GM12865 (cell line): Measurements from ENCODE around the gene ABHD11.
"Not testable (repeated sequence)": the region's sequence is repeated elsewhere in the genome, so short reads cannot be mapped to it uniquely, and the experiment has no call there.

Experiments used
- DNase-seq: peaks from one replicate; pipeline ENCODE4 v3.0.0; 2010; ENCODE audit warnings: low read depth
- H3K4me3 ChIP-seq: 2 replicates; pipeline ENCODE4 v1.5.1; 2011; ENCODE audit warnings: mild to moderate bottlenecking, low read depth, low read length, control low read depth
- TF ChIP-seq, protein P1 (sequence below): IDR thresholded peaks from 2 replicates; pipeline ENCODE4 v1.5.1; 2011; ENCODE audit warnings: low read length, control low read depth, low read depth, inconsistent platforms; ENCODE audit not compliant: insufficient read depth; ENCODE audit errors: missing control alignments

ABHD11 gene

DNA sequence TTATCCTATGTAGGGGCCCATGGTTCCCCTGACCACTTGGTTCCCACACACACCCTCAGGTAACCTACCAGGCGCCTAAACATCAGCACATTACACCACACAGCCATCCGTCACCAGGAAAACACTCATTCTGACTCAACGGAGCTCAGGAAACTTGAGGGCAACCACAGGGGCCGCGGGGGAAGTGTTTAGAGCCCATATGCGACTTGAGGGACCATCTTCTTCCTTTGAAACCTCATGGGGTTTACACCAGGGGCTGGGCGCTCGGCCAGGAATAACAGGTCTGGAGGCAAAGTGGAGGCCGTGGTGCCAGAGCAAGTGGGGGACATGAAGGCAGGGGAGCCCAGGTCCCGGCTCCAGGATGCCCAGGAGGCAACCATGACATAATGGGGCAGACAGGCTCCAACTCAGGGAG, 20.6 kb downstream of the ABHD11 start:
- H3K4me3 ChIP-seq: peak overlapping the region; percentile 75; the same call in 1 of the 2 replicates
- peak; percentile 57 for DNase-seq
- TF ChIP-seq, protein P1, sequence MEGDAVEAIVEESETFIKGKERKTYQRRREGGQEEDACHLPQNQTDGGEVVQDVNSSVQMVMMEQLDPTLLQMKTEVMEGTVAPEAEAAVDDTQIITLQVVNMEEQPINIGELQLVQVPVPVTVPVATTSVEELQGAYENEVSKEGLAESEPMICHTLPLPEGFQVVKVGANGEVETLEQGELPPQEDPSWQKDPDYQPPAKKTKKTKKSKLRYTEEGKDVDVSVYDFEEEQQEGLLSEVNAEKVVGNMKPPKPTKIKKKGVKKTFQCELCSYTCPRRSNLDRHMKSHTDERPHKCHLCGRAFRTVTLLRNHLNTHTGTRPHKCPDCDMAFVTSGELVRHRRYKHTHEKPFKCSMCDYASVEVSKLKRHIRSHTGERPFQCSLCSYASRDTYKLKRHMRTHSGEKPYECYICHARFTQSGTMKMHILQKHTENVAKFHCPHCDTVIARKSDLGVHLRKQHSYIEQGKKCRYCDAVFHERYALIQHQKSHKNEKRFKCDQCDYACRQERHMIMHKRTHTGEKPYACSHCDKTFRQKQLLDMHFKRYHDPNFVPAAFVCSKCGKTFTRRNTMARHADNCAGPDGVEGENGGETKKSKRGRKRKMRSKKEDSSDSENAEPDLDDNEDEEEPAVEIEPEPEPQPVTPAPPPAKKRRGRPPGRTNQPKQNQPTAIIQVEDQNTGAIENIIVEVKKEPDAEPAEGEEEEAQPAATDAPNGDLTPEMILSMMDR: no peak

DNA sequence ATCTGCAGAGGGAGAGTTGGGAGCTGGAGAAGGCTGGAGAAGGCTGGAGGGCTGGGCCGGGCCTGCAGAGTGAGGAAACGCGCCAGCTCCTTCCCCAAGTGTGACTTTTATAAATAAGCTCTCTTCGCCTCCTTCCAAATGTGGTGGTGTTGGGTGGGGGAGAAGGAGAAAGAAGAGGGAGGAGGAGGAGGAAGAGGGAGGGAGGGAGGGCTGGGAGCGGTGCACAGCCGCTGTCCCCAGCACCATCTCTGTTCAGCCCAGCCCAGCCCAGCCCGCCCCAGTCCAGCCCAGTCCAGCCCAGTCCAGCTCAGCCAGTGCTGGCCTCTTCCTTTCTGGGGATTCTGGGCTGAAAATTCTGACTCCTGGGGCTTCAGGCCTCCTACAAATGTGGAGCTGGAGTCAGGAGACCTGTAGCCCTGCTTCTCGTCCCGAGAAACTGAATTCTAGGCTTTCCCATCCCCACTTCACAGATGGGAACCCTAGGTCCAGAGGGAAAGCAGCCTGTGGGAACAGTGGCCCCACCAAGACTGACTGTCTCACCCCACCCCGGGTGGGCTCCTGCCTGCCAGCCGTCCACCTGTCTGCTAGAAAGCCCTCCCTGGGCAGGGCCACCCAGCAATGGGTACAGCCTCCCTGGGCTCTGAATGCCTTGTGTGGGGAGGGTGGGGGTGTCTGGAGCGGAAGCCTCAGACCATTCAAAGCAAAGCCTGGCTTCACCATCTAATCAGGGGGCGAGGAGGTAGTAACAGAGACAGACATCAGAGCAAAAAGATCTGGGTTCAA, 21.4 kb downstream of the ABHD11 start:
- TF ChIP-seq, protein P1: no peak
- no peak for DNase-seq
- no peak overlapping the region for H3K4me3 ChIP-seq

DNA sequence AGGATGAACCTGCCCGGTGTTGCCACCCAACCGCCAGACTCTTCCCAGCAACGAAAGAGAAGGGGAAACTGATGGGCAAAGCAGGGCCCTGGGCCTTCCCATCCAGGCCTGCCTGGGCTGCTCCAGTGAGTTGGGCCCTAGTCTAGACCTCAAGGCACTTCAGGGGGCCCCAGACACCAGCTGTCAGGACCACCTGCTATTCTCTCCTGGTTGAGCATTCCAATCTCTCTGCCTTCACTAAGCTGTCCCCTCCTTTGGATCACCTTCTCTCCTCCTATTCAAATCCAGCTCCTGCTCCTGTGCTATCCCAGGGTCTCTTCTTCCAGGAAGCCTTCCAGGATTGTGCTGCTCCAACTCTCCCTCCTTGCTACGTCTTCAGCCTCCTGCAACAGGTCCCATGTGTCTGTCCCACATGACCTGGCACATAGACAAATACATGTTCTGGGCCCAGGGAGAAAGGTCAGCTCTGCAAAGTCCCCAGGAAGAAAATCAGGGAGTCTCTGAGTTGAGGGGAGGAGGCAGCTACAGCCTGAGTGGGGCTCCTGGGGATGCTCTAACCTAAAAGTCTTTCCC, 22.2 kb downstream of the ABHD11 start:
- no peak for DNase-seq
- no peak overlapping the region for H3K4me3 ChIP-seq
- TF ChIP-seq, protein P1: no peak

DNA sequence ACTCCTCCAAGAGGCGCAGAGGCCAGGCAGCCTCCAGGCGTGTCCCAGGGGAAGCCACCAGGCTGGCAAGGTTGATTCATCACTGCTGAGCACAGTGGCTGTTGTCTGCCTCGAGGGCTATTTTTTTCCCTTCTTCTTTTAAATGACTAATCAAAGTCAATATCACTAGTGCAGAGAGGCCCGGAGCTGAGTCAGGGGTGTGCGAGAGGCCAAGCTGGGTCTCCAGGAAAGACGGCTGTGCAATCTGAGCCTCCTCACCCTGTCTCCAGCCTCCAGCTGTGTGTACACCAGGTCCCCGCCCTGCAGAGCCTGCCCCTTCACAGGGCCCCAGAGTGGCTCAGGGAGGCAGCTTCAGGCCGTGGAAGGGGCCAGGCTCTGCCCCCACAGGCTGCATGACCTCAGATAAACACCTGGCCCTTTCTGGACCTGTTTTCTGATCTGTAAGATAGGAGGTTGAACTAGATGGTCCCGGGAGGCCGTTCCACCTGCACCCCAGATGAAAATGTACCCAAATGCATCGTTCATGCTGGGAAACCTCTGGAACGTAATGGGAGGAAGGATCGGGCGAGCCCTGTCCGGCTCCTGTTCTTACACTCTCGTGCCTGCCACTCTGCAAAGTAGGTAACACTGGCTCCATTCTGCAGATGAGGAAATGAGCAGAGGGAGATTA, 22.8 kb downstream of the ABHD11 start:
- H3K4me3 ChIP-seq: no peak overlapping the region
- TF ChIP-seq, protein P1: no peak
- DNase-seq: no peak

DNA sequence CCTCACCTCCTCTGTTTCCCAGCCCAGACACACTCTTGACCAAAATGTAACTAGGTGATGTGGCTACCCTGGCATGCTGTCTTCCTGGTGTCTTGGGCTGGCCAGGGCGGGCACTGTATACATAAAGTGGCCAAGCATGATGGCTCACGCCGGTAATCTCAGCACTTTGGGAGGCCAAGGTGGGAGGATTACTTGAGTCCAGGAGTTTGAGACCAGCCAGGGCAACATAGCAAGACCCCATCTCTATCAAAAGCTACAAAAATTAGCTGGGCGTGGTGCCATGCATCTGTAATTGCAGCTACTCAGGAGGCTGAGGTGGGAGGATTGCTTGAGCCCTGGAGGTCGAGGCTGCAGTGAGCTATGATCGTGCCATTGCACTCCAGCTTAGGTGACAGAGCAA, 25.3 kb downstream of the ABHD11 start:
- H3K4me3 ChIP-seq, DNase-seq: not testable (repeated sequence)

DNA sequence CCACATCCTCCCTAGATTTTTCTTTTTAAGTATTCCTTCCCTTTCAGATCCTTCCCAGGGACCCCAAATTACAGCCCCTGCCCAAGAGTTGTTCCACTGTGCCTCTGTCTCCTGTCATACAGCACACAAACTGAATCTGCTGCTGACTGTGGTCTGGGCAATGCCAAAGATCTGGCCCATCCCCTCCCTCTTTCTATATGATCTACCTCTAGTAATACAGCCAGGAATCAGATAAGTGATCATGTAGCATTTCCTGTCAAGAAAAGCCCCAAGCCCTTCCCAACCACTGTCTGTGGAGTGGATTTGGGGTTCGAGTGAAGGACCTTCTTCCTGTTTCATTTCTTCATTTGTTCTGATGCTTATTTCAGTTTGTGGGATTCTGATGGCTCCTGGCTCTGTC, 25.8 kb downstream of the ABHD11 start:
- no peak overlapping the region for H3K4me3 ChIP-seq
- TF ChIP-seq, protein P1: no peak
- DNase-seq: no peak

DNA sequence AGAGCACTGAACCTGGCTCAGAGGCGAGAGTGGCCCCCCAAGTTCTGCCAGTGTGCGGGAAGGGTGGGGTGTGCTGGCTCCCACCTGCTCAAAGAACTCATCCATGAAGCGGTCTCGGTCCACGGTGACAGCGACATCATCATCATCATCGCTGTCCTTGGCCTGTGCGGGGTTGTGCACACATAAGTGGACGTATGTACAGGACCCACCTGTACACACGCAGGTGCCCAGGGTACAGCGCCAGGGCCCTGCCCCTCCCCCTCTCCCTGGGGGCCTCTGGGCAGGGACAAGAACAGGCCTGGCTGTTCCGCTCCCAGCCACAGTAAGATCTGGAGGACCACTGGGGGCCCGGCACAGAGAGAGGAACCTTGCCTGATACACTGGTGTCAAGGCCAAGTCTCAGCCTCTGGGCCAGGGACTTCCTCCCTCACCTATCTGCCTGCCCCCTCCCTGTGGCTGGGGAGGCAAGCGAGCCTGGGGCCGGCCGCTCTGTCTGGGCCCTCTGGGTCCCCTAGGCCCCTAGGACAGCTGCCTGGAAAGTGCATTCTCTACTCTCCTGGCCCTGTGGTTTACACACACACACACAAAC, 29.5 kb downstream of the ABHD11 start:
- DNase-seq: no peak
- no peak overlapping the region for H3K4me3 ChIP-seq
- TF ChIP-seq, protein P1: no peak
